Measurements from ENCODE around the gene BCL11A. TPM values are rescaled to one million over a fixed set of nuclear protein-coding genes. Genes with fewer than 3 reads are reported as not detected.
A peak's percentile ranks its signal among the peaks of the same experiment; 100 is the strongest.
"Not testable (repeated sequence)": the region's sequence is repeated elsewhere in the genome, so short reads cannot be mapped to it uniquely, and the experiment has no call there.

The BCL11A gene
- polyA plus RNA-seq, 1 experiment, result 0.60 TPM

DNA sequence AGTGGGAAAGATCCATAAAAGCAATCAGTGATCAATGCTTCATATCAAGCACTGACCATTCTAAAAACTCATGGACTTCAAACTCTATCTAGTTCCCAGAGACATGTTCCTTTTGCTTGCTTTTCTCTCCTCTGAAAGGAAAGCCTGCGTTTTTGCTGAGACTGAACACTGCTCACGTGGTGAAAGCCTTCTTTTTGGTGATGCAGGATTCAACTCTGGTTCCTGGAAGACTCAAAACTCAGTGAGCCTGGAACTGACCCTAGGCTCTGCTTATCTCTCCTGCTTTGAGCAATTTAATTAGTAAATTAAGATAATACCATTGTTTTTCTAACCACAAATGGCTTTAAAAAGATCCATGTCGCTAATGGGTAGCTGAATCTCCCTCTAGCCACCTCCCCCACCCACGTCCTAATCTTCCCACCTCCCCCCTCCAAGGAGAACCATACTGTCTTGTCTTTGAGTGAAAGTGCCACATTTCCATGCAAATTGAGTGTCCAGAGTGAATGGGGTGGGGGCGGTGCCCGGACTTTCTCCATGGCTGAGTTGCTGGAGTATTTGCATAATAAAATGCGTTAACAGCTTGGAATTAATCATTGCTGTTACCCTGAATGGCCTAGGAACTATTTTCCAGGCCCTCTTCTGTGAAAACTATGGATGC lies 130.5 kb downstream of the BCL11A start:
- H3K4me3 ChIP-seq (ENCODE audit: low read depth, low read length), result no peak overlapping the region
- H3K27me3 ChIP-seq (ENCODE audit: control insufficient read depth, insufficient read depth, low read length), result no peaks in the 10 kb centered on the region; the same call in 1 of the 2 replicates
- CTCF ChIA-PET, result interaction anchor here (1.6 kb wide), 1 partner anchor 17 kb away, joined by 3 read pairs; no protein-coding TSS in a partner anchor
- no peaks in the 10 kb centered on the region for H3K36me3 ChIP-seq (ENCODE audit: control insufficient read depth, insufficient read depth, low read length)
- TF ChIP-seq, protein P1, sequence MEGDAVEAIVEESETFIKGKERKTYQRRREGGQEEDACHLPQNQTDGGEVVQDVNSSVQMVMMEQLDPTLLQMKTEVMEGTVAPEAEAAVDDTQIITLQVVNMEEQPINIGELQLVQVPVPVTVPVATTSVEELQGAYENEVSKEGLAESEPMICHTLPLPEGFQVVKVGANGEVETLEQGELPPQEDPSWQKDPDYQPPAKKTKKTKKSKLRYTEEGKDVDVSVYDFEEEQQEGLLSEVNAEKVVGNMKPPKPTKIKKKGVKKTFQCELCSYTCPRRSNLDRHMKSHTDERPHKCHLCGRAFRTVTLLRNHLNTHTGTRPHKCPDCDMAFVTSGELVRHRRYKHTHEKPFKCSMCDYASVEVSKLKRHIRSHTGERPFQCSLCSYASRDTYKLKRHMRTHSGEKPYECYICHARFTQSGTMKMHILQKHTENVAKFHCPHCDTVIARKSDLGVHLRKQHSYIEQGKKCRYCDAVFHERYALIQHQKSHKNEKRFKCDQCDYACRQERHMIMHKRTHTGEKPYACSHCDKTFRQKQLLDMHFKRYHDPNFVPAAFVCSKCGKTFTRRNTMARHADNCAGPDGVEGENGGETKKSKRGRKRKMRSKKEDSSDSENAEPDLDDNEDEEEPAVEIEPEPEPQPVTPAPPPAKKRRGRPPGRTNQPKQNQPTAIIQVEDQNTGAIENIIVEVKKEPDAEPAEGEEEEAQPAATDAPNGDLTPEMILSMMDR (IDR thresholded peaks at IDR 0.05; ENCODE audit: insufficient read depth, low read depth, low read length), result no peak
- DNase-seq (ENCODE audit: low read depth), result no peak
- POLR2A ChIA-PET, result no interaction called here

DNA sequence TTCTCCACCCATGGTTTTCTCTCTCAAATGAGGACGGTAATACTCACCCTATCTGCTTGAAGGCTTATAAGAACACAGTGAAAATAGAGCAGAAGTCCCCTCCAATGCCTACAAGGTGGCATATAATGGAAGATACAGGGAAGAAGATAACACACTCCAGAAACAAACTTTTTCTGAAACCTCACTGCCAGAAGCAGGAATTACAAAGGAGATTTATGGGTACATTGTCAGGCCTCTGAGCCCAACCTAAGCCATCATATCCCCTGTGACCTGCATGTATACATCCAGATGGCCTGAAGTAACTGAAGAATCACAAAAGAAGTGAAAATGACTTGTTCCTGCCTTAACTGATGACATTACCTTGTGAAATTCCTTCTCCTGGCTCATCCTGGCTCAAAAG lies 136.2 kb downstream of the BCL11A start:
- POLR2A ChIA-PET; CTCF ChIA-PET; H3K4me3 ChIP-seq (ENCODE audit: low read depth, low read length); H3K36me3 ChIP-seq (ENCODE audit: control insufficient read depth, insufficient read depth, low read length); DNase-seq (ENCODE audit: low read depth); H3K27me3 ChIP-seq (ENCODE audit: control insufficient read depth, insufficient read depth, low read length): not testable (repeated sequence)

DNA sequence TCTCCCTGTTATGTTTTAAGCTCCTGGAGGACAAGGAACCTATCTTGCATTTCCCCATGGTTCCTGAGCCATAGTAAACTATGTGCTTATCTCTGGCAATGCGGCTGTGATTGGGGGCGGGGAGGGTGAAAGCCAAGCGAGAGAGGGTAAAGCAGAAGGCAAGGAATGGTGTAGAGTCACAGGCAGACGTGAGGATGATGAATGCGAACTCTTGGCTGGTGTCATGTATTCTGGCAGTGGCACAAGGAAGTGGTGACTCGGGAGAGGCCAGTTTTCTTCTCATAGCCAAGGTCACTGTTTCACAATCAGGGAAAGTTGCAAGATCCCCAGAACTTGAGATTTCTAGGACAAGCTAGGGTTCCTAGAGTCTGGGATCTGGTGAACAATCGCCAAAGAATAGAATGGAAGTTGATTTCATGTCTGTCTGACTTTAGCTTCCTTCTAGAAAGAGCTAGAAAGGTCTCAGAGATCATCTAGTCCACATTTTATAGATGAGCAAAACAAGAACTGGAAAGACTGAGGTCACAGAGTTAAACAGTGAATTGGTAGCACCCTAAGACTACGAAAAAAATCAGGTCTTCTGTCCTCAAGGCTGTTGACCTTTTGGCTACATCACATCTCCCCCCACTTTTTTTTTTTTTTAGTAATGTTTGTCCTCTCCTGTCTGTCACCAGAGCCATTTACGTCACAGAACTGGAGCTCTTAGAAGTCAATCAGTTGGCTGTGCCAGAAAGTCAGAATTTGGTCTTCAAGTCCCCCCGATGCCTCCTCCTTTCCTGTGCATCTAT lies 137.0 kb downstream of the BCL11A start:
- Histone ChIP-seq H3K4me3 (ENCODE audit: low read depth, low read length) (no peak overlapping the region), H3K27me3 (ENCODE audit: control insufficient read depth, insufficient read depth, low read length) (no peaks in the 10 kb centered on the region), H3K36me3 (ENCODE audit: control insufficient read depth, insufficient read depth, low read length) (no peaks in the 10 kb centered on the region)
- CTCF ChIA-PET, result interaction anchor here (0.6 to 1.4 kb wide), 2 partner anchors 24 to 80 kb away, joined by 3 to 6 read pairs; no protein-coding TSS in a partner anchor
- no peak for DNase-seq (ENCODE audit: low read depth)
- POLR2A ChIA-PET, result no interaction called here
- TF ChIP-seq, protein P1 (IDR thresholded peaks at IDR 0.05; ENCODE audit: insufficient read depth, low read depth, low read length), result no peak

DNA sequence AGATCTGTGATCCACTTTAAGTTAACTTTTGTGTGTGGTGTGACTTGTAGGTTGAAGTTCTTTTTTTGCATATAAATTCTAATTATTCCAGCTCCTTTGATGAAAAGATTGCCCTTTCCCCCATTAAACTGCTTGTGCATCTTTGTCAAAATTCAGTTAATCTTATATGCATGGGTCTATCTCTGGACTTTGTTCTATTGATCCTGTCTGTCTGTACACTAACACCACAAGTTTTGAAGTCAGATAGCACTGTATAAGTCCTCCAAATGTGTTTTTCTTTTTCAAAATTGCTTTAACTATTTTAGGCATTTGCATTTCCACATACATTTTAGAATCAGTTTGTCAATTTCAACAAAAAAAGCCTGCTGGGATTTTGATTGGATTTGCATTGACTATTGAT lies 137.6 kb downstream of the BCL11A start:
- POLR2A ChIA-PET, result no interaction called here
- TF ChIP-seq, protein P1 (IDR thresholded peaks at IDR 0.05; ENCODE audit: insufficient read depth, low read depth, low read length), result no peak
- no peak overlapping the region for H3K4me3 ChIP-seq (ENCODE audit: low read depth, low read length)
- CTCF ChIA-PET, result interaction anchor here (0.6 to 1.4 kb wide), 2 partner anchors 25 to 79 kb away, joined by 3 to 6 read pairs; no protein-coding TSS in a partner anchor
- H3K36me3 ChIP-seq (ENCODE audit: control insufficient read depth, insufficient read depth, low read length), result no peaks in the 10 kb centered on the region
- no peaks in the 10 kb centered on the region for H3K27me3 ChIP-seq (ENCODE audit: control insufficient read depth, insufficient read depth, low read length)
- DNase-seq (ENCODE audit: low read depth), result no peak

DNA sequence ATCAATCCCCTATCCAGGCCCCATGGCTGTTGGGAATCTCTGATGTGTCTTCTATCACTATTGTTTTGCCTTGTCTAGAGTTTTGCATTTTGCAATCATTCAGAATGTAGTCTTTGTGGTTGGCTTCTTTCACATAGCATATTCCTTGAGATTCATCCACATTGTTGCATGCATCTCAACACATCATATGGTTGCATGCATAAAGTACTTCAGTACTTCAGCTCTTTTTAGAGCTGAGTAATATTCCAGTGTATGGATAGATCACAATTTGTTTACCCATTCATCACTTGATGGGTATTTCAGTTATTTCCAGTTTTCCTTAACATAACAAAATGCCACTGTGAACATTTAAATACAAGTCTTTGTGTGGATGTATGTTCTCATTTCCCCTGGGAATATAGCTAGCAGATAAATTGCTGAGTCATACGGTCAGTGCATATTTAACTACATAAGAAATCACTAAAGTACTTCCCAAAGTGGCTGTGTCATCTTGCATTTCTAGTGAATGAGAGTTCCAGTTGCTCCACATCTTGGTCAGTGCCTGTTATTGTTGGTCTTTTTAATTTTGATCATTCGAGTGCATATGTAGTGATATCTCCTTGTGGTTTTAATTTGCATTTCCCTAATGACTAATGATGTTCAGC lies 138.8 kb downstream of the BCL11A start:
- no peak overlapping the region for H3K4me3 ChIP-seq (ENCODE audit: low read depth, low read length)
- ChIA-PET CTCF (no interaction called here), POLR2A (no interaction called here)
- H3K27me3 ChIP-seq (ENCODE audit: control insufficient read depth, insufficient read depth, low read length), result no peaks in the 10 kb centered on the region
- H3K36me3 ChIP-seq (ENCODE audit: control insufficient read depth, insufficient read depth, low read length), result no peaks in the 10 kb centered on the region
- TF ChIP-seq, protein P1 (IDR thresholded peaks at IDR 0.05; ENCODE audit: insufficient read depth, low read depth, low read length), result no peak
- peak; percentile 0 for DNase-seq (ENCODE audit: low read depth)
